IPS DF 4.7 (cell line): ENCODE data around the gene UBE3B.
"Not testable (repeated sequence)": the region's sequence is repeated elsewhere in the genome, so short reads cannot be mapped to it uniquely, and the experiment has no call there.

Source experiments
- DNase-seq: peaks from one replicate; pipeline ENCODE4 v3.0.0-alpha.2; 2013; ENCODE audit warnings: low spot score; ENCODE audit errors: extremely low read depth

Gene UBE3B

GRCh38 chr12:109473006-109473405 lies 4.4 kb upstream of the UBE3B start:
- no peak for DNase-seq

DNA sequence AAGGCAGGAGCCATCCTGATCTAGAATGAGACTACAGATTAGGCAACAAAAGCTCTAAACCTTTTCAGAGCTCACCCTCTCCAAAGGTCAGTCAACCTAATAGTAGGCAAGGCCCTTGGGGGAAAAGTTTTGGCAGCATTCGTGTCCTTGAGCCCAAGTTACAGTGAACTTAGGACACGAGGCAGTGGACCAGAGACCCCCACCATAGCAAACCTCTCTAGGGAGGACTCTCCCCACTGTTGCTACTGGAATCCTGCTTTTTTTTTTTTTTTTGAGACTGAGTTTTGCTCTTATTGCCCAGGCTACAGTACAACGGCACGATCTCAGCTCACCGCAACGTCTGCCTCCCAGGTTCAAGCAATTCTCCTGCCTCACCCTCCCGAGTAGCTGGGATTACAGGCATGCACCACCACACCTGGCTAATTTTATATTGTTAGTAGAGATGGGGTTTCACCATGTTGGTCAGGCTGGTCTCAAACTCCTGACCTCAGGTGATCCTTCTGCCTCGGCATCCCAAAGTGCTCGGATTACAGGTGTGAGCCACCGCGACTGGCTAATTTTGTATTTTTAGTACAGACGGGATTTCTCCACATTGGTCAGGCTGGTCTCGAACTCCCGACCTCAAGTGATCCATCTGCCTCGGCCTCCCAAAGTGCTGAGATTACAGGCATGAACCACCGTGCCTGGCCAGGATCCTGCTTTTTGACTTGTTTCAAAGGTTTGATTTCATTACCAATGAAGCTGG lies 3.7 kb upstream of the UBE3B start:
- DNase-seq, result not testable (repeated sequence)

- no peak for DNase-seq
Observed at GRCh38 chr12:109475121-109475520, 2.3 kb upstream of the UBE3B start.

DNA sequence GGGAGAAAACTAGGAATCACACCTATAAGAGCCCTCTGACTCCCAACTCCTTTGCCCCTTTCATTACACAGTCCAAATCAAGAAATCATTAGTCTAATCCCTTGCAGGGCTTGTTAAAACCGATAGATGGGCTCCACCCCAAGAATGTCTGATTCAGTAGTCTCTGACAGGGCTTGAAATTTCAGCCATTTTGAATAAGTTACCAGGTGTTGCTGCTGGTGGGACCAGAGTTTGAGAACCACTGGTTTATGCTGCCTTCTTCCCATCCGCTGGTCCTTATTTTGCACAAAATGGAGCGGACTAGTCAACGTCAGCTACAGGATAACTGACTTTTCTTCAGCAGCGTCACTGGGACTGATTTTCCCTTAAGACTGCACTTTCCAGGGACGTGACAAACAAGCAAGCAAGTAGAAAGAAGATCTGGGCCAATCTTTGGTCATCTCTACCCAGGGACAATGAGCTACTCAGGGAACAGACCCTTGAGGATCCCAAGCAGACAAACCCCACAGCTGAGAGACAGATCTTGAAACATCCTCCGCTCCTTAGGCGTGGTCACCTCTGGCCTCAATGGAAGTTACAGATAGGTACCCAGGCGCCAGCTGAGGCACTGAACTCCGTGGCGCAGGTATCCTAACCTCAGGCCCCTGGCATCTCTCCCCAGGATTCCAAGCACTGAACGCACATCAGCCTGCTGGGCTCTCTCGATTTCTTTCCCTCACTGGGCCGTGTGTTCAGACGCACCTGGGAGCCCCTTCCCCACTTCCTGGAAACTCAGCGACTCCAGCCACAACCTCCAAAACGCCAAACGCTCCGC lies 1.2 kb upstream of the UBE3B start:
- DNase-seq, result no peak

GRCh38 chr12:109476807-109477184 lies 638 bp upstream of the UBE3B start:
- no peak for DNase-seq

DNA sequence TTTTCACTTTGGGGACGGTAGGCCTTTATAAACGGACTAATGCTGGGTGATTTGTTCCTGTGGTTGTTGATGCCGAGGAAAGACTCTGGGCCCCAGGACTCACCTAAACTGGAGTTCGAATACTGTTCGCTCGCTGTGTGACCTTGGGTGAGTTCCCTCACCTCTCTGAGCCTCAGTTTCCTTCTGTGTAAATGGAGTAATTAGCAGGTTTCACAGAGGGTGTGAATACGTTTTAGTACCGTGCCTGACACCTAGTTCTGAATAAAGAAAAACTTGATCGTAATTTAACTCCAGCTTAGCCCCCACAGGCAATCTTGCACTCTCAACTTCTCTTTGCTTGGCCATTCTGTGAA lies 505 bp downstream of the UBE3B start:
- DNase-seq, result no peak

- DNase-seq, result no peak
Observed at GRCh38 chr12:109479761-109480160, 2.3 kb downstream of the UBE3B start.

GRCh38 chr12:109480356-109480755 lies 2.9 kb downstream of the UBE3B start:
- DNase-seq, result no peak

DNA sequence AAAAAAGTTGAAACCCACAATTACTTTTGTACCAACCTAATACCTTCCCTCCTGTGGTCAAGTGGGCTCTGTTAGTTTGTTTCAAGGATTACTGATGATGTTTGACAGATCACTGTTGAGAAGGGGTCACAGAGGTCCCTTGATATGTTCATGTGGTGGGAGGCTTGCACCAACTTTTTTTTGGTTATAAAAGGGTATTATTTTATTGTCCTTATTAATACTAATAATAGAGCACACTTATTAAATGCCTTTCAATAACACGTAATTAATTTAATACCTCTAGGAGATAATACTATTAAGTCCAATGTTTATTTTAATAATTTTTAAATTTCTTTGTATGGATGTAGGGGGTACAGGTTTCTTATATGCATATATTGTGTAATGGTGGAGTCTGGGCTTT lies 4.4 kb downstream of the UBE3B start:
- no peak for DNase-seq

DNA sequence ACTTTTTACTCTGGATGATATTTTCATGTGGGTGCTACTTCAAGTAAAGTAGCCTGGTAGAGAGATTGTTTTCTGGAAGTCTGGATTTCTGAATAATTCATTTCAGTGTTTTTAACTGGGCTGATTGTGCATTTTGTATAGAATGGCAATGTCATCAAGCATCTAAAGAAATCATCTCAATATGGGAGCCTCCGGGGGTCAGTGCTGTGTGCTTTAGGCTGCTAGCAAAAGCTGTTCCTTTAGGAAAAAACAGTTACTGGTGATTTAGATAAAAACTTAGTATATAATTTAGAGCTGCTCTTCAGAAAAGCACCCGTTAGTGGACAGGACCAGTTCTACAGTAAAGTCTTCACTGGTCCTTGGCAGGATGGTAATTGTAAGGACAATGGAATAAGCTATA lies 5.1 kb downstream of the UBE3B start:
- DNase-seq, result no peak

- no peak for DNase-seq
Observed at GRCh38 chr12:109482894-109483293, 5.5 kb downstream of the UBE3B start.

GRCh38 chr12:109483346-109483745 lies 5.9 kb downstream of the UBE3B start:
- no peak for DNase-seq

- DNase-seq, result no peak
Observed at GRCh38 chr12:109485201-109485600, 7.8 kb downstream of the UBE3B start.

GRCh38 chr12:109487181-109488050 lies 10.0 kb downstream of the UBE3B start:
- DNase-seq, result no peak

GRCh38 chr12:109488051-109488665 lies 10.7 kb downstream of the UBE3B start:
- DNase-seq, result no peak

DNA sequence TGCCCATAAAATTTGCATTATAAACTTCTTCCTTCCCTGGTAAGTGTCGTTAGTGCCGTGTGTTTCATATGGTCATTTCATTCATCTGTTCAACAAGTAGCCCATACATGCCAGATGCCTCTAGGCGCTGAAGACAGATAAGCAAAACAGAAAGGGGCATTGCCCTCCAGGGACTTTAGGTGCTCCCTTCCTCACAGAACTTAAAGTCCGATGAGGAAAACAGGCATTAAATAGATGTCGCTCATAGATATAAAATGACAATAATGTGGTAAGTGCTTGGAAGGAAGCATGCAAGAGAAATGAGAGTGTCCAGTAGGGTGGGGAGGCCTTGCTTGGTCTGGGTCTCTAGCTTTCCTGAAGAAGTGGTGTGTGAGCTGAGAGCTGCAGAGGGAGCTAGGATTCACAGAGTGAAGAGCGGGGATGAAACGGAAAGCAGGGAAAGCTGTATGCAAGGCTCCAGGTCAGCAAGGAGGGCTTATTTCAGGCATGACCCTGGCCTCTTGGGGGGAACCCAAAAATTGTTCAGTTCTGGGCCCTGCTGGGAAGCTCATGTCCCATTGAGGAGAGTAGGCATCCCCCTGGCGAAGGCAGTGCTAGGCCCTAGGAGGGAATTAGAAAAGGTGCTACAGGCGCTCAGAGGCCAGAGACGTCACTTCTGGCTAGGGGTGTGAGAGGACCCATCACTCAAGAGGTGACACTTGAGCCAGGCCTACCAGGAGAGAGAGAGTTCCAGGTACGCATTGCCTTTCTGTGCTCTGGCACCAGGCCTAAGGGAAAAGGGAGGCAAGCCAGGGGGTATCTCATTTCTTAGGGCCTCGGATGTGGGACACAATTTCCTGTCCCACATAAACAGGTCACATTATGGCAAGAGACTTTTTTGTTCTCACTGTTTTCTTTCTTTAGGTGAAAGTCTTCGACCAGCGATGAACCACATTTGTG lies 11.9 kb downstream of the UBE3B start:
- DNase-seq, result no peak

- DNase-seq, result no peak
Observed at GRCh38 chr12:109489955-109490565, 12.6 kb downstream of the UBE3B start.

- DNase-seq, result no peak
Observed at GRCh38 chr12:109491671-109492070, 14.2 kb downstream of the UBE3B start.

DNA sequence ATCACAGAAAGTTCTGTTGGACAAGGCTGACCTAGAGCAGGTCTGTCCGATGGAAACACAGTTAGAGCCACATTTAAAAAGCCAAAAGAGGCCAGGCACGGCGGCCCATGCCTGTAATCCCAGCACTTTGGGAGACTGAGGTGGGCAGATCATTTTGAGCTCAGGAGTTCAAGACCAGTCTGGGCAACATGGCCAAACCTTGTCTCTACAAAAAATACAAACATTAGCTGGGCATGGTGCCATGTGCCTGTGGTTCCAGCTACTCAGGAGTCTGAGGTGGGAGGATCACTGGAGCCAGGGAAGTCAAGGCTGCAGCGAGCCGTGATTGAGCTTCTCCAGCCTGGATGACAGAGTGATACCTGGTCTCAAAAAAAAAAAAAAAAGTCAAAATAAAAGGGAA lies 14.9 kb downstream of the UBE3B start:
- DNase-seq, result no peak

DNA sequence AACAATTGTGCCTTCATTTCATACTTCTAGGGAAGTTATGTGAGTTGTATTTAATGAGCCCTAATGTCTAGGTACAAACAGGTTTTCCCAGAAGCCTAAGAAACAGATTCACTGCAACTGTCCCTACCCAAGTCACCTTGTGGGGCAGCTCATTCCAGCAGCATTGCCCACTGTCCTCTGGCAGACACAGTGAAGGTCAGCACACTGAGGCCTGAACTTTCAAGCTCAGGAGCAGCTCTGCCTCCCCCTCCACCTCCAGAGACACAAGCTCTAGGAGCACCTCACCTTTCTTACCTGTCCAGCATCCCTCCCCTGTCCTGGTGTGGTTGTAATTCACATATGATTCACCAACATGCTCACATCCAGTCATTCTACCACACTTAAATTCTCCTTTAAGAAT lies 15.7 kb downstream of the UBE3B start:
- no peak for DNase-seq
